ENCODE measurements around the gene TIMM22.

- TF ChIP-seq CTCF (conservative IDR thresholded peaks at IDR 0.05; ENCODE audit: low read depth, low read length) (no peak), EZH2 (IDR thresholded peaks at IDR 0.05; ENCODE audit: borderline replicate concordance, low read depth, low read length, poor library complexity, severe bottlenecking) (no peak)
Observed at GRCh38 chr17:1050246-1050995, 53.5 kb downstream of the TIMM22 start.

Measured in A673 (cell line).